Right lobe of liver (tissue), 6 donors: ENCODE measurements around the gene UHRF2. TPM values are rescaled to one million over a fixed set of nuclear protein-coding genes. Genes with fewer than 3 reads are reported as not detected.

Experiments
- ATAC-seq, 4 donors: fragments of 200-7000 bp; cut with Tn5 transposase; one replicate each; pipeline ENCODE4 v1.9.1; 2020; ENCODE audit warnings: mild to moderate bottlenecking in 4 of 4, moderate library complexity in 4 of 4
- DNase-seq, 3 donors: peaks; one replicate each; pipeline ENCODE4 v3.0.0-alpha.2; 2020
- H3K27ac ChIP-seq, 3 donors: fragments of 200-600 bp; one replicate each; pipeline ENCODE4 v1.8.0; 2022
- H3K27me3 ChIP-seq, 2 donors: fragments of 200-600 bp; one replicate each; pipeline ENCODE4 v1.8.0; 2022
- H3K36me3 ChIP-seq, 4 donors: fragments of 200-600 bp; sonication (generic) in 1 of 4; one replicate each; pipeline versions ENCODE4 v1.5.1 to v1.8.0; 2017 to 2022; ENCODE audit warnings: control low read depth in 1 of 4
- H3K4me1 ChIP-seq, 4 donors: fragments of 200-600 bp; sonication (generic) in 1 of 4; one replicate each; pipeline versions ENCODE4 v1.5.1 to v1.8.0; 2017 to 2022; ENCODE audit warnings: control low read depth in 1 of 4
- H3K4me3 ChIP-seq, 3 donors: fragments of 200-600 bp; one replicate each; pipeline ENCODE4 v1.8.0; 2022
- H3K9me3 ChIP-seq, 4 donors: fragments of 200-600 bp; sonication (generic) in 1 of 4; one replicate each; pipeline versions ENCODE4 v1.5.1 to v1.8.0; 2017 to 2022; ENCODE audit warnings: control low read depth in 1 of 4
- POLR2A ChIP-seq: fragments of 450-650 bp; IDR thresholded peaks from one replicate; pipeline ENCODE4 v1.6.1; 2017; ENCODE audit warnings: antibody characterized with exemption, mild to moderate bottlenecking
- WGBS: methylation state at CpG from one replicate; pipeline ENCODE4 v1.1.6; 2018; ENCODE audit warnings: low coverage, low lambda C conversion rate; ENCODE audit not compliant: insufficient coverage; ENCODE audit errors: missing lambda C conversion rate; 5-methylcytosine and 5-hydroxymethylcytosine counted together
- intact Hi-C, 2 donors: fragments of 100-400 bp; cut with DNase I; formaldehyde crosslinking; loops; one replicate each; pipeline versions ENCODE4 v1.11.2 to v1.14.1; 2022
- total RNA-seq, 6 experiments: library from RNA; depleted of rRNA in 2 of 6; stranded (reverse); fragments of >200 nt in 2 of 6; fragmentation: NEBNext Ultra II Directional in 3 of 6; extraction: Animal tissue kit (Norgen Biotek cat#: 25700) in 3 of 6; gene quantifications; one replicate each; pipeline versions ENCODE4 v1.1.0 to v1.2.4, GENCODE V29; 2016 to 2023
- TF ChIP-seq, protein P1 (sequence below), 4 donors: fragments of 200-600 bp in 3 of 4; fragments of 450-650 bp in 1 of 4; IDR thresholded peaks; one replicate each; pipeline versions ENCODE4 v1.5.1 to v1.8.0; 2016 to 2022; ENCODE audit warnings: antibody characterized with exemption in 4 of 4, mild to moderate bottlenecking in 2 of 4
- donor health status: DM: no; HTN: yes; CAD: no.
- donor health status: DM: no; HTN: no; CAD: no.
- donor health status: DM: no; HTN: no; CAD: no.
- donor health status: DM: no; HTN: yes; CAD: no.
- donor health status: DM: no; HTN: yes; CAD: no.

Gene UHRF2
- total RNA-seq, 6 experiments from 2014 or later, result 12.6 to 18.8 (median 17.1) TPM

DNA sequence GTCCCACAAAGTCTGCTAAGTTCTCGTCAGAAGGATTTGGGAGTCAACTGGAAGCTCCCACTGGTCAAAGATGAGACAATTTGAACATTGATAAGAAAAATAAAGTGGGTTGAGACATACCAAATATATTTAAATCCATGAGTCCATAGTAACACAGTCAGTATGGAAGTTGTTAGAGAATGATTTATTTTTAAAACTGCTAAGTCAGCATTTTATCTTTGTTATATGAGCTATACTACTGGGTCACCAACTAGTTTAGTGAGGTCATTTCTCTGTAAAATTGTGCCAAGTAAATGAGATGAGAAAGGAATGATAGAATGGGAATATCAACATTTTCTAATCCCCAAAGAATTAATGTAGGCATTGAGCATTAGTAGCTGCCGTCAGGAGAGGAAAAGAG is 60.2 kb downstream of the UHRF2 start:
- ATAC-seq, result no peak
- Histone ChIP-seq H3K27ac (no peak overlapping the region), H3K27me3 (no peaks in the 10 kb centered on the region), H3K9me3 (no peaks in the 10 kb centered on the region), H3K4me1 (no peaks in the 10 kb centered on the region), H3K36me3 (no peaks in the 10 kb centered on the region), H3K4me3 (no peak overlapping the region)
- intact Hi-C loops, result no loop called here
- TF ChIP-seq POLR2A, result no peak
- TF ChIP-seq, protein P1, sequence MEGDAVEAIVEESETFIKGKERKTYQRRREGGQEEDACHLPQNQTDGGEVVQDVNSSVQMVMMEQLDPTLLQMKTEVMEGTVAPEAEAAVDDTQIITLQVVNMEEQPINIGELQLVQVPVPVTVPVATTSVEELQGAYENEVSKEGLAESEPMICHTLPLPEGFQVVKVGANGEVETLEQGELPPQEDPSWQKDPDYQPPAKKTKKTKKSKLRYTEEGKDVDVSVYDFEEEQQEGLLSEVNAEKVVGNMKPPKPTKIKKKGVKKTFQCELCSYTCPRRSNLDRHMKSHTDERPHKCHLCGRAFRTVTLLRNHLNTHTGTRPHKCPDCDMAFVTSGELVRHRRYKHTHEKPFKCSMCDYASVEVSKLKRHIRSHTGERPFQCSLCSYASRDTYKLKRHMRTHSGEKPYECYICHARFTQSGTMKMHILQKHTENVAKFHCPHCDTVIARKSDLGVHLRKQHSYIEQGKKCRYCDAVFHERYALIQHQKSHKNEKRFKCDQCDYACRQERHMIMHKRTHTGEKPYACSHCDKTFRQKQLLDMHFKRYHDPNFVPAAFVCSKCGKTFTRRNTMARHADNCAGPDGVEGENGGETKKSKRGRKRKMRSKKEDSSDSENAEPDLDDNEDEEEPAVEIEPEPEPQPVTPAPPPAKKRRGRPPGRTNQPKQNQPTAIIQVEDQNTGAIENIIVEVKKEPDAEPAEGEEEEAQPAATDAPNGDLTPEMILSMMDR (IDR thresholded peaks at IDR 0.05), result no peak
- 94% methylated on average over 2 of the region's 2 CpGs for WGBS
- no peak for DNase-seq

DNA sequence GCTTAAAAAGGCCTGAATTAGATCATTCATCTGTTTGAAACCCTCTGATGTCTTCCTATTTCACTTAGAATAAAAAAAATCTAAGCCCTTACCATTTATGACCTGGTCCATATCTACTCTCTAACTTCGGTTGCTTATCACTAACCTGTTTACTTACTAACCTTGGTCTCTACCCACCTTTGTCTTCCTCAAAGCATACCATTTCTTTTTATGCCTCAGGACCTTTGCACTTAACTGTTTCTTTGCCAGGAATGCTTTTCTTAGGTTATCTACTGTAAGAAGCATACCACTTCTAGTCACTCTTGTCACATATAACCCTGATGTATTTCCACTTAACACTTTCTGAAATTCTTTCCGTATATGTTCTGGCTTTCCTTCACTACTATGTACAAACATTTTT is 67.0 kb downstream of the UHRF2 start:
- H3K36me3 ChIP-seq, result peaks cover 0 to 7% (median 2%) of the 10 kb centered on the region in 4 donors
- ATAC-seq, result no peak

DNA sequence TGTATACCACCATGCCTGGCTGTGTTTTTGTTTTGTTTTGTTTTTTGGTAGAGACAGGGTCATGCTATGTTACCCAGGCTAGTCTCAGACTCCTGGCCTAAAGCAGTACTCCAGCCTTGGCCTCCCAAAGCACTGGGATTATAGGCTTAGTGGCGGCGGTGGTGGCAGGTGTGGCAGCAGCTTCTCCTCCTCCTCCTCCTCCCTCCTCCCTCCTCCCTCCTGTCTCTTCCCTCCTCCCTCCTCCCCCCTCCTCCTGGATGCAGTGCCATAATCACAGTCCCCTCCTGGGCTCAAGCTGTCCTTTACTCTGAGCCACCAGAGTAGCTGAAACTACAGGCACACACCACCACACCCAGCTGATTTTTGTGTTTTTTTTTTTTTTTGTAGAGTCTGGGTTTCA is 71.2 kb downstream of the UHRF2 start:
- ATAC-seq (no peak), DNase-seq (no peak)
- Histone ChIP-seq H3K36me3 (peaks cover 0 to 13% (median 2%) of the 10 kb centered on the region in 4 donors), H3K27ac (no peak overlapping the region), H3K4me3 (no peak overlapping the region), H3K9me3 (no peaks in the 10 kb centered on the region), H3K4me1 (peaks cover 0 to 47% (median 4%) of the 10 kb centered on the region in 4 donors), H3K27me3 (no peaks in the 10 kb centered on the region)
- TF ChIP-seq, protein P1 (IDR thresholded peaks at IDR 0.05), result no peak
- no peak for TF ChIP-seq POLR2A
- 90% methylated on average over 2 of the region's 2 CpGs for WGBS
- intact Hi-C loops, result no loop called here

More for the DNA sequence above, 67.0 kb downstream of the UHRF2 start:
- H3K27me3 ChIP-seq, result no peaks in the 10 kb centered on the region
- WGBS, result 61% methylated on average over 2 of the region's 2 CpGs
- peaks cover 0 to 28% (median 0%) of the 10 kb centered on the region in 4 donors for H3K4me1 ChIP-seq
- intact Hi-C loops, result no loop called here
- no peak for DNase-seq
- no peak overlapping the region for H3K4me3 ChIP-seq
- H3K27ac ChIP-seq, result no peak overlapping the region
- TF ChIP-seq POLR2A, result no peak
- TF ChIP-seq, protein P1 (IDR thresholded peaks at IDR 0.05), result no peak
- no peaks in the 10 kb centered on the region for H3K9me3 ChIP-seq

DNA sequence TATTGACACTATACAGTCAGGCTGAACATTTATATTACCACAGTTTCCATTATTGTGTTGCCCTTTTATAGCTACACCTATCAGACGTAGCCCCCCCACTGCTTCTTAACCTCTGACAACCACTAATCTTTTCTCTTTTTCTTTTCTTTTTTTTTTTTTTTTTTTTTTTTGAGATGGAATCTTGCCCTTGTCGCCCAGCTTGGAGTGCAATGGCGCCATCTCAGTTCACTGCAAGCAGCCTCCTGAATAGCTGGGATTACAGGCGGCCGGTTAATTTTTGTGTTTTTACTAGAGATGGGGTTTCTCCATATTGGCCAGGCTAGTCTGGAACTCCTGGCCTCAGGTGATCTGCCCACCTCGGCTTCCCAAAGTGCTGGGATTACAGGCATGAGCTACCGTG is 75.4 kb downstream of the UHRF2 start:
- no peak for DNase-seq
- Histone ChIP-seq H3K27ac (peak overlapping the region in 1 of 3 donors; percentile 65), H3K27me3 (no peaks in the 10 kb centered on the region), H3K4me1 (peaks cover 0 to 40% (median 5%) of the 10 kb centered on the region in 4 donors), H3K9me3 (no peaks in the 10 kb centered on the region), H3K36me3 (peaks cover 0 to 6% (median 0%) of the 10 kb centered on the region in 4 donors), H3K4me3 (no peak overlapping the region)
- intact Hi-C loops, result no loop called here
- whole genome bisulfite sequencing, result 100% methylated on average over 4 of the region's 7 CpGs
- ATAC-seq, result no peak
- no peak for TF ChIP-seq POLR2A
- TF ChIP-seq, protein P1 (IDR thresholded peaks at IDR 0.05), result no peak

DNA sequence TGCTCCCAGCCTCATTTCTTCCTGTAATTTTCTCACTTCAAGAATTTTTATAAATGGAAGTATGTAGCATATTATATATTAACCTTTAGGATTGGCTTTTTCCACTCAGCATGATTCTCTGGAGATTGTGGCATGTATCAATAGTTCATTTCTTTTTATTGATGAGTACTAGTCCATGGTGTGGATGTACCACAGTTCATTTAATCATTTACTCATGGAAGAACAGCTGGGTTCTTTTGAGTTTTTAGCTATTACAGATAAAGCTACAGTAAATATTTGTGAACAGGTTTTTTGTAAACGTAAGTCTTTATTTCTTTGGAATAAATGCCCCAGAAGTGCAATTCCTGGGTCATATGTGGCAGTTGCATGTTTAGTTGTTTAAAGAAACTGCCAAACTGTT is 76.1 kb downstream of the UHRF2 start:
- DNase-seq (no peak), ATAC-seq (peak; percentile 76 to 84 (median 79))
- 60% methylated on average over 1 of the region's 1 CpG for WGBS
- peaks cover 0 to 40% (median 5%) of the 10 kb centered on the region in 4 donors for H3K4me1 ChIP-seq
- intact Hi-C loops, result no loop called here
- no peaks in the 10 kb centered on the region for H3K9me3 ChIP-seq
- H3K36me3 ChIP-seq, result peaks cover 0 to 6% (median 0%) of the 10 kb centered on the region in 4 donors
- peak overlapping the region in 2 of 3 donors; percentile 8 to 65 for H3K27ac ChIP-seq
- TF ChIP-seq, protein P1 (IDR thresholded peaks at IDR 0.05), result no peak
- no peak for TF ChIP-seq POLR2A
- no peaks in the 10 kb centered on the region for H3K27me3 ChIP-seq
- no peak overlapping the region for H3K4me3 ChIP-seq
